ENCODE measurements around the gene MIGA2. TPM values are rescaled to one million over a fixed set of nuclear protein-coding genes. Genes with fewer than 3 reads are reported as not detected.

Gene MIGA2
- total and polyA plus RNA-seq, 2 of the 4 experiments (the other 2 are of a cell fraction), result 12.5 to 25.3 TPM

DNA sequence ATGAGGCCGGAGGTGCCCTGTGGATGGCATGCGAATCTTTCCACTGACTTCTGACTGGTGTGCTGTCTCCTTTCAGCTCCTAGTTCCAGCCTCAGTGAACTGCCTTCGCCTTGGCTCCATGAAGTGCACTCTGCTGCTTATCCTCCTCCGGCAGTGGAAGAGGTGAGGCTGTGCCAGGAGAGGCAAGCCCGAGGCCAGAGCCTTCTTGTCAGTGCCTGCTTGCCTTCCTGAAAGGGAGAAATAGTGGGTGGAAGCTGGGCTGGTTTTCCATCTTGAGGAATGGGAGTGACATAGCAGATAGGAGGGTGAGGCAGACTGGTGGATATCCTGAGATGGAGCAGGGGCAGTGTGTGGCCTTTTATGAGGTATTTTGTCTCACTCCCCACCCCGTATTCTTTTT lies 38.0 kb upstream of the MIGA2 start:
- WGBS, 2 experiments (ENCODE audit: extremely low coverage in 2 of 2, insufficient read length in 1 of 2), result 83% methylated on average over 1 of the region's 6 CpGs; no CpG with 5 or more reads in 1 of the 2 experiments
- no peaks in the 10 kb centered on the region for H3K9me3 ChIP-seq (ENCODE audit: control insufficient read depth, insufficient read depth, low read length)
- intact Hi-C loops (cut with micrococcal nuclease), result no loop called here
- dilution Hi-C loops (cut with HindIII; ENCODE audit: low sequenced_read_pairs, unreplicated experiment), result no loop called here
- BruUV-seq (replicated peaks), result no TSS peak
- H3K4me3 ChIP-seq (ENCODE audit: insufficient read depth, low read depth, low read length), result no peak overlapping the region
- no peak overlapping the region for H2AK5ac ChIP-seq (ENCODE audit: low read depth, low read length)
- no peak overlapping the region for H4K8ac ChIP-seq (ENCODE audit: low read depth in 2 of 2, low read length in 2 of 2)
- no peak overlapping the region for H2BK20ac ChIP-seq (ENCODE audit: low read depth, low read length)
- no peak overlapping the region for H3K4ac ChIP-seq (ENCODE audit: low read depth, low read length)
- no peak for ATAC-seq (ENCODE audit: low read depth)
- TF ChIP-seq CEBPB (IDR thresholded peaks at IDR 0.05; ENCODE audit: low read depth, low read length), result no peak
- TF ChIP-seq MXI1 (IDR thresholded peaks at IDR 0.05; ENCODE audit: borderline replicate concordance, low read depth, low read length), result no peak
- no peak for TF ChIP-seq RCOR1 (IDR thresholded peaks at IDR 0.05; ENCODE audit: insufficient replicate concordance, low read length)
- H2BK15ac ChIP-seq (ENCODE audit: low read depth, low read length), result no peak overlapping the region
- H3K79me1 ChIP-seq (ENCODE audit: low read depth in 1 of 2, low read length in 2 of 2), result peaks cover 3 to 6% of the 10 kb centered on the region in 2 experiments; a peak in 3 of 4 replicates
- no peak for DNase-seq
- no peak overlapping the region for H2BK120ac ChIP-seq (ENCODE audit: low read depth, low read length)
- no peak overlapping the region for H3K56ac ChIP-seq (ENCODE audit: extremely low read depth, insufficient read depth, low read length)
- in situ Hi-C loops (cut with MboI; ENCODE audit: low sequenced_read_pairs), result no loop called here
- ChIA-PET POLR2A (ENCODE audit: unreplicated experiment) (no interaction called here), CTCF (no interaction called here)
- no peaks in the 10 kb centered on the region for H3K9me1 ChIP-seq (ENCODE audit: insufficient read depth, low read length)
- H3K14ac ChIP-seq (replicated peaks; ENCODE audit: low read depth, low read length), result no peak overlapping the region
- H2BK5ac ChIP-seq (ENCODE audit: low read depth, low read length, poor library complexity, severe bottlenecking), result no peak overlapping the region
- H4K5ac ChIP-seq (ENCODE audit: low read depth, low read length), result no peak overlapping the region
- H3K23ac ChIP-seq (ENCODE audit: low read depth, low read length), result no peak overlapping the region
- H2AFZ ChIP-seq (replicated peaks; ENCODE audit: low read length, poor library complexity), result no peak overlapping the region
- no peak overlapping the region for H3K27ac ChIP-seq (ENCODE audit: insufficient read depth, low read length)
- H3K36me3 ChIP-seq (ENCODE audit: control insufficient read depth, insufficient read depth, low read length), result peaks cover 70% of the 10 kb centered on the region
- H3K27me3 ChIP-seq (ENCODE audit: control insufficient read depth, insufficient read depth, low read length), result no peaks in the 10 kb centered on the region
- no peaks in the 10 kb centered on the region for H3K4me1 ChIP-seq (ENCODE audit: control insufficient read depth, insufficient read depth, low read length)
- no peak overlapping the region for H3K18ac ChIP-seq (ENCODE audit: low read depth, low read length)
- no peak overlapping the region for H3K9ac ChIP-seq (ENCODE audit: low read depth, low read length)
- H2AK9ac ChIP-seq (replicated peaks; ENCODE audit: low read depth, low read length, poor library complexity), result no peak overlapping the region
- H4K91ac ChIP-seq (ENCODE audit: insufficient read depth, low read depth, low read length), result no peak overlapping the region
- H4K20me1 ChIP-seq (ENCODE audit: insufficient read depth, low read length), result no peaks in the 10 kb centered on the region
- no peak overlapping the region for H3K4me2 ChIP-seq (ENCODE audit: low read depth, low read length)

Measured in IMR-90 (cell line).